Measurements from ENCODE around the gene MOXD1. TPM values are rescaled to one million over a fixed set of nuclear protein-coding genes. Genes with fewer than 3 reads are reported as not detected.
A peak's percentile ranks its signal among the peaks of the same experiment; 100 is the strongest.

MOXD1 gene
- total RNA-seq, 1 donor from 2014 or later, result 1.6 TPM

- no peak for TF ChIP-seq CTCF (IDR thresholded peaks at IDR 0.05; ENCODE audit: insufficient read depth, low read length, severe bottlenecking)
- no peaks in the 10 kb centered on the region for H3K27me3 ChIP-seq (ENCODE audit: control insufficient read depth, insufficient read depth, low read length)
- no peak overlapping the region for H3K4me3 ChIP-seq (ENCODE audit: low read depth, low read length)
- FAIRE-seq, result no peak
- no peak for DNase-seq (ENCODE audit: low read depth)
- H3K36me3 ChIP-seq (ENCODE audit: control insufficient read depth, insufficient read depth, low read length), result no peaks in the 10 kb centered on the region
Measured at GRCh38 chr6:132344811-132345210, 56.5 kb downstream of the MOXD1 start.

DNA sequence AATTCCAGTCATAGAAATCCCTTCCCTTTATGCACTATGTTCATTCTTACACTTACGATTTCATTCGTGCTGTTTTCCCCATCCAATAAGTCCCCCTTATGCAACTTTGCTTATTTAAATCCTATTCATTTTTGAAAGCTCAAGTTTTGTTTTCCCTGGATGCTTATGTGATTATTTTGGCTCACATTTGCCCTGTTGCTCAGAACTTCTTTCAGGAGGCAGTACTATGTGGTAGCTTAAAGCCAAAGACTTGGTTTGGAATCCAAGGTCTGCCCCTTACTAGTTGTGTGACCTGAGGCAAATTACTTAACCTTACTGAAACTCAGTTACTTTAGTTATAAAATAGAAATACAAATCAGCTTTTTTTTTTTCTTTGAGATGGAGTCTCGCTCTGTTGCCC is 59.6 kb downstream of the MOXD1 start:
- TF ChIP-seq CTCF (IDR thresholded peaks at IDR 0.05; ENCODE audit: insufficient read depth, low read length, severe bottlenecking), result no peak
- FAIRE-seq (no peak), DNase-seq (ENCODE audit: low read depth) (no peak)
- Histone ChIP-seq H3K27me3 (ENCODE audit: control insufficient read depth, insufficient read depth, low read length) (no peaks in the 10 kb centered on the region), H3K36me3 (ENCODE audit: control insufficient read depth, insufficient read depth, low read length) (no peaks in the 10 kb centered on the region), H3K4me3 (ENCODE audit: low read depth, low read length) (no peak overlapping the region)

- no peak for TF ChIP-seq CTCF (IDR thresholded peaks at IDR 0.05; ENCODE audit: insufficient read depth, low read length, severe bottlenecking)
- DNase-seq (ENCODE audit: low read depth) (no peak), FAIRE-seq (no peak)
- no peaks in the 10 kb centered on the region for H3K36me3 ChIP-seq (ENCODE audit: control insufficient read depth, insufficient read depth, low read length)
- H3K4me3 ChIP-seq (ENCODE audit: low read depth, low read length), result no peak overlapping the region
- H3K27me3 ChIP-seq (ENCODE audit: control insufficient read depth, insufficient read depth, low read length), result no peaks in the 10 kb centered on the region
Measured at GRCh38 chr6:132334521-132334885, 66.8 kb downstream of the MOXD1 start.

- DNase-seq (ENCODE audit: low read depth) (peak; percentile 82), FAIRE-seq (no peak)
- no peak overlapping the region for H3K4me3 ChIP-seq (ENCODE audit: low read depth, low read length)
- no peaks in the 10 kb centered on the region for H3K36me3 ChIP-seq (ENCODE audit: control insufficient read depth, insufficient read depth, low read length)
- no peak for TF ChIP-seq CTCF (IDR thresholded peaks at IDR 0.05; ENCODE audit: insufficient read depth, low read length, severe bottlenecking)
- no peaks in the 10 kb centered on the region for H3K27me3 ChIP-seq (ENCODE audit: control insufficient read depth, insufficient read depth, low read length)
Measured at GRCh38 chr6:132333639-132334520, 67.4 kb downstream of the MOXD1 start.

DNA sequence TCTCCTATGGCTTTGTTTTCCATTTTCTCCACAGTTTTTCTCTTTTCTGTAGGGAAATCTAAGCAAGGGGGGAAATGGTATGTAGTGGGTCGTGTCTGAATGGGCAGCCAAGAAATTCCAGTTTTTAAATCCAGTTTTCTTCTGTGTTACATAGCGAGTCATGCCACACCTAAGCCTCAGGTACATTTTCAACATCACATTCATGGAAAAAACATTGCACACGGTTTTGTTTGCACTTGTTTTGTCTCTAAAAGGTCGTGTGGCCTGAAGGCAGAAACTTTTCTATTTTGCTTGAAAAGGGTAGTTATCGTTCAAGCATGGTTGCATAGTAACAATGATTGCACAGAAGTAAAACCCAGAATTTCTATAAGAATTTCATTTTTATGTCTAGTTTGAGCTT is 70.5 kb downstream of the MOXD1 start:
- no peak for TF ChIP-seq CTCF (IDR thresholded peaks at IDR 0.05; ENCODE audit: insufficient read depth, low read length, severe bottlenecking)
- DNase-seq (ENCODE audit: low read depth) (peak; percentile 66), FAIRE-seq (no peak)

GRCh38 chr6:132322398-132322797 is 78.9 kb downstream of the MOXD1 start:
- no peak for DNase-seq (ENCODE audit: low read depth)
- no peak for FAIRE-seq
- Histone ChIP-seq H3K4me3 (ENCODE audit: low read depth, low read length) (no peak overlapping the region), H3K36me3 (ENCODE audit: control insufficient read depth, insufficient read depth, low read length) (no peaks in the 10 kb centered on the region), H3K27me3 (ENCODE audit: control insufficient read depth, insufficient read depth, low read length) (no peaks in the 10 kb centered on the region)
- no peak for TF ChIP-seq CTCF (IDR thresholded peaks at IDR 0.05; ENCODE audit: insufficient read depth, low read length, severe bottlenecking)

More for the DNA sequence above, 70.5 kb downstream of the MOXD1 start:
- Histone ChIP-seq H3K27me3 (ENCODE audit: control insufficient read depth, insufficient read depth, low read length) (no peaks in the 10 kb centered on the region), H3K4me3 (ENCODE audit: low read depth, low read length) (no peak overlapping the region), H3K36me3 (ENCODE audit: control insufficient read depth, insufficient read depth, low read length) (no peaks in the 10 kb centered on the region)

Data from bronchial epithelial cell (primary cell).